Tibial nerve (tissue), 4 donors: Measurements from ENCODE around the gene DNAJC13.

Experiments
- EP300 ChIP-seq, 2 donors: sonication (generic); formaldehyde crosslinking; IDR thresholded peaks; one replicate each; pipeline ENCODE4 v1.6.1; 2017; ENCODE audit warnings: antibody characterized with exemption in 2 of 2, mild to moderate bottlenecking in 1 of 2
- POLR2A ChIP-seq, 2 donors: fragments of 450-650 bp; IDR thresholded peaks; one replicate each; pipeline ENCODE4 v1.6.1; 2017; ENCODE audit warnings: antibody characterized with exemption in 2 of 2, mild to moderate bottlenecking in 2 of 2, moderate library complexity in 2 of 2
- TF ChIP-seq, protein P1 (sequence below), 5 experiments: fragments of 200-600 bp in 3 of 5; fragments of 450-650 bp in 2 of 5; sonication (generic) in 3 of 5; IDR thresholded peaks; one replicate each; pipeline ENCODE4 v1.5.1; 2016 to 2019; ENCODE audit warnings: antibody characterized with exemption in 5 of 5, mild to moderate bottlenecking in 3 of 5, moderate library complexity in 2 of 5

GRCh38 chr3:132394320-132394719 is 23.0 kb upstream of the DNAJC13 start:
- TF ChIP-seq, protein P1, sequence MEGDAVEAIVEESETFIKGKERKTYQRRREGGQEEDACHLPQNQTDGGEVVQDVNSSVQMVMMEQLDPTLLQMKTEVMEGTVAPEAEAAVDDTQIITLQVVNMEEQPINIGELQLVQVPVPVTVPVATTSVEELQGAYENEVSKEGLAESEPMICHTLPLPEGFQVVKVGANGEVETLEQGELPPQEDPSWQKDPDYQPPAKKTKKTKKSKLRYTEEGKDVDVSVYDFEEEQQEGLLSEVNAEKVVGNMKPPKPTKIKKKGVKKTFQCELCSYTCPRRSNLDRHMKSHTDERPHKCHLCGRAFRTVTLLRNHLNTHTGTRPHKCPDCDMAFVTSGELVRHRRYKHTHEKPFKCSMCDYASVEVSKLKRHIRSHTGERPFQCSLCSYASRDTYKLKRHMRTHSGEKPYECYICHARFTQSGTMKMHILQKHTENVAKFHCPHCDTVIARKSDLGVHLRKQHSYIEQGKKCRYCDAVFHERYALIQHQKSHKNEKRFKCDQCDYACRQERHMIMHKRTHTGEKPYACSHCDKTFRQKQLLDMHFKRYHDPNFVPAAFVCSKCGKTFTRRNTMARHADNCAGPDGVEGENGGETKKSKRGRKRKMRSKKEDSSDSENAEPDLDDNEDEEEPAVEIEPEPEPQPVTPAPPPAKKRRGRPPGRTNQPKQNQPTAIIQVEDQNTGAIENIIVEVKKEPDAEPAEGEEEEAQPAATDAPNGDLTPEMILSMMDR (IDR thresholded peaks at IDR 0.05), result no peak
- no peak for TF ChIP-seq EP300 (IDR thresholded peaks at IDR 0.05)
- no peak for TF ChIP-seq POLR2A (IDR thresholded peaks at IDR 0.05)
